H1 (cell line): ENCODE data around the gene PACS1. TPM values are rescaled to one million over a fixed set of nuclear protein-coding genes. Genes with fewer than 3 reads are reported as not detected.

Source experiments
- CTCF ChIA-PET: fragments of 300-600 bp; sonication (Branson Sonifier 250); formaldehyde crosslinking; loops from one replicate; lab custom pipeline; 2021; ENCODE audit not compliant: partially characterized antibody; lab: Charles Lee
- POLR2A ChIA-PET: fragments of 300-600 bp; sonication (Branson Sonifier 250); formaldehyde crosslinking; loops from one replicate; lab custom pipeline; 2021; ENCODE audit warnings: inconsistent platforms; ENCODE audit not compliant: partially characterized antibody; lab: Charles Lee
- DNase-seq, 2 experiments: peaks; one replicate each; pipeline versions ENCODE4 v3.0.0 to v3.0.0-alpha.2; 2010 to 2022; ENCODE audit warnings: low spot score in 2 of 2, low read depth in 1 of 2, mixed read lengths in 1 of 2
- FAIRE-seq: peaks from 2 replicates; lab custom pipeline; 2011; peaks lifted over from hg19 to GRCh38; lab: Jason Lieb, UNC
- H2AFZ ChIP-seq: 2 replicates; pipeline ENCODE4 v1.8.1; 2012; ENCODE audit warnings: low read length, inconsistent platforms
- H2AK5ac ChIP-seq: 2 replicates; pipeline ENCODE4 v1.6.1; 2013; ENCODE audit warnings: low read depth, low read length
- H2BK120ac ChIP-seq: replicated peaks from 2 replicates; pipeline ENCODE3; 2013; ENCODE audit warnings: low read depth, low read length, inconsistent platforms
- H2BK12ac ChIP-seq: 2 replicates; pipeline ENCODE4 v1.6.1; 2013; ENCODE audit warnings: low read depth, low read length
- H2BK15ac ChIP-seq: 2 replicates; pipeline ENCODE4 v1.6.1; 2013; ENCODE audit warnings: low read length
- H2BK20ac ChIP-seq: 2 replicates; pipeline ENCODE4 v1.6.1; 2013; ENCODE audit warnings: low read length
- H2BK5ac ChIP-seq: 2 replicates; pipeline ENCODE4 v1.6.1; 2013; ENCODE audit warnings: low read depth, low read length
- H3K14ac ChIP-seq: 2 replicates; pipeline ENCODE4 v1.6.1; 2013; ENCODE audit warnings: inconsistent platforms; ENCODE audit not compliant: insufficient read length
- H3K18ac ChIP-seq: 2 replicates; pipeline ENCODE4 v1.6.1; 2013; ENCODE audit warnings: low read length; ENCODE audit errors: extremely low read depth
- H3K23ac ChIP-seq: 2 replicates; pipeline ENCODE4 v1.6.1; 2013; ENCODE audit warnings: inconsistent platforms; ENCODE audit not compliant: insufficient read length
- H3K23me2 ChIP-seq: 2 replicates; pipeline ENCODE4 v1.6.1; 2013; ENCODE audit warnings: low read depth, low read length
- H3K27ac ChIP-seq: 2 replicates; pipeline ENCODE4 v1.6.1; 2011; ENCODE audit warnings: low read depth, low read length, inconsistent platforms
- H3K27me3 ChIP-seq, 4 experiments: replicated peaks in 1 of 4; 1 replicate in 1 of 4; 2 replicates in 3 of 4; pipeline versions ENCODE4 v1.6.1 to v1.8.1; 2011 to 2013; ENCODE audit warnings: low read length in 3 of 4, mild to moderate bottlenecking in 3 of 4, inconsistent platforms in 2 of 4, mixed read lengths in 2 of 4, moderate library complexity in 1 of 4; ENCODE audit not compliant: control insufficient read depth in 3 of 4, insufficient read depth in 3 of 4; ENCODE audit errors: extremely low read depth in 1 of 4
- H3K36me3 ChIP-seq, 4 experiments: 2 replicates each; pipeline versions ENCODE4 v1.6.1 to v1.8.1; 2011 to 2013; ENCODE audit warnings: mild to moderate bottlenecking in 4 of 4, low read length in 3 of 4, moderate library complexity in 2 of 4, control low read depth in 1 of 4, inconsistent platforms in 1 of 4; ENCODE audit not compliant: insufficient read depth in 4 of 4, control insufficient read depth in 2 of 4
- H3K4ac ChIP-seq: replicated peaks from 2 replicates; pipeline ENCODE3; 2013; ENCODE audit warnings: low read length, low read depth, mixed read lengths, inconsistent platforms; ENCODE audit not compliant: insufficient read length
- H3K4me1 ChIP-seq, 4 experiments: replicated peaks in 1 of 4; 1 replicate in 1 of 4; 2 replicates in 3 of 4; pipeline versions ENCODE4 v1.6.1 to v1.8.1; 2011 to 2013; ENCODE audit warnings: low read length in 3 of 4, inconsistent platforms in 2 of 4, mixed read lengths in 1 of 4; ENCODE audit not compliant: insufficient read depth in 4 of 4, control insufficient read depth in 3 of 4
- H3K4me2 ChIP-seq, 2 experiments: 2 replicates each; pipeline versions ENCODE4 v1.6.1 to v1.8.1; 2011 to 2013; ENCODE audit warnings: low read depth in 2 of 2, low read length in 2 of 2, control low read depth in 1 of 2, inconsistent platforms in 1 of 2, mild to moderate bottlenecking in 1 of 2; ENCODE audit not compliant: insufficient read depth in 1 of 2
- H3K4me3 ChIP-seq, 4 experiments: fragments of 200-600, 300-600 bp in 1 of 4; sonication (generic), shearing (Covaris generic), sonication (Bioruptor Twin) in 1 of 4; 2 replicates each; pipeline versions ENCODE4 v1.5.1 to v1.8.1; 2011 to 2016; ENCODE audit warnings: low read length in 4 of 4, low read depth in 3 of 4, control low read depth in 2 of 4, inconsistent platforms in 2 of 4, mild to moderate bottlenecking in 2 of 4, mixed read lengths in 1 of 4, moderate library complexity in 1 of 4; ENCODE audit not compliant: insufficient read depth in 2 of 4; ENCODE audit errors: extremely low read depth in 1 of 4
- H3K56ac ChIP-seq: replicated peaks from 2 replicates; pipeline ENCODE3; 2013; ENCODE audit warnings: low read depth, mild to moderate bottlenecking, mixed read lengths, low read length, inconsistent platforms; ENCODE audit not compliant: insufficient read length
- H3K79me1 ChIP-seq: 2 replicates; pipeline ENCODE4 v1.6.1; 2013; ENCODE audit warnings: low read depth, low read length, control low read depth
- H3K79me2 ChIP-seq, 2 experiments: 2 replicates each; pipeline versions ENCODE4 v1.6.1 to v1.8.1; 2012 to 2013; ENCODE audit warnings: low read length in 2 of 2, mild to moderate bottlenecking in 2 of 2, inconsistent platforms in 1 of 2; ENCODE audit not compliant: insufficient read depth in 2 of 2, control insufficient read depth in 1 of 2
- H3K9ac ChIP-seq, 4 experiments: replicated peaks in 1 of 4; 1 replicate in 1 of 4; 2 replicates in 3 of 4; pipeline versions ENCODE4 v1.6.1 to v1.8.1; 2011 to 2013; ENCODE audit warnings: low read depth in 3 of 4, low read length in 3 of 4, control low read depth in 2 of 4, mild to moderate bottlenecking in 2 of 4, moderate library complexity in 2 of 4, inconsistent platforms in 1 of 4; ENCODE audit errors: extremely low read depth in 1 of 4
- H3K9me3 ChIP-seq, 2 experiments: 2 replicates each; pipeline versions ENCODE4 v1.6.1 to v1.8.1; 2012 to 2013; ENCODE audit warnings: mild to moderate bottlenecking in 2 of 2, moderate library complexity in 2 of 2, control low read depth in 1 of 2, inconsistent platforms in 1 of 2, low read depth in 1 of 2, low read length in 1 of 2, mixed read lengths in 1 of 2; ENCODE audit not compliant: insufficient read depth in 2 of 2
- H4K20me1 ChIP-seq, 2 experiments: replicated peaks in 1 of 2; 2 replicates each; pipeline versions ENCODE3 to v1.8.1; 2011 to 2013; ENCODE audit warnings: inconsistent platforms in 2 of 2, low read length in 2 of 2, mild to moderate bottlenecking in 1 of 2; ENCODE audit not compliant: insufficient read depth in 2 of 2, control insufficient read depth in 1 of 2
- H4K5ac ChIP-seq: 2 replicates; pipeline ENCODE4 v1.6.1; 2013; ENCODE audit warnings: low read length, low read depth, mixed read lengths, inconsistent platforms; ENCODE audit not compliant: insufficient read length
- H4K8ac ChIP-seq: 2 replicates; pipeline ENCODE4 v1.8.0; 2013; ENCODE audit warnings: mild to moderate bottlenecking, moderate library complexity, low read length, inconsistent platforms; ENCODE audit not compliant: insufficient read depth; ENCODE audit errors: extremely low read depth
- H4K91ac ChIP-seq: replicated peaks from 2 replicates; pipeline ENCODE3; 2013; ENCODE audit warnings: low read length, mixed read lengths, inconsistent platforms; ENCODE audit not compliant: insufficient read length
- ASH2L ChIP-seq: fragments of 200-600, 300-600 bp; sonication (generic); IDR thresholded peaks from one replicate; pipeline ENCODE4 v1.7.1; 2017; ENCODE audit warnings: low read length
- BACH1 ChIP-seq: IDR thresholded peaks from 2 replicates; pipeline ENCODE4 v1.6.1; 2012; ENCODE audit warnings: low read length, improper control_type of control experiment
- EZH2 ChIP-seq: fragments of 200-600 bp; sonication (generic); IDR thresholded peaks from 2 replicates; pipeline ENCODE4 v1.7.1; 2012; ENCODE audit warnings: low read depth, mild to moderate bottlenecking, moderate library complexity, low read length, inconsistent platforms; ENCODE audit not compliant: severe bottlenecking
- KDM5A ChIP-seq: fragments of 200-600 bp; IDR thresholded peaks from 2 replicates; pipeline ENCODE4 v1.7.1; 2012; ENCODE audit warnings: mild to moderate bottlenecking, low read length, inconsistent platforms, mixed read lengths
- NANOG ChIP-seq: IDR thresholded peaks from 2 replicates; pipeline ENCODE4 v1.6.1; 2011; ENCODE audit warnings: low read length, low read depth, mild to moderate bottlenecking, inconsistent platforms; ENCODE audit not compliant: insufficient read depth, poor library complexity, severe bottlenecking
- RFX5 ChIP-seq: IDR thresholded peaks from 2 replicates; pipeline ENCODE4 v1.6.1; 2011; ENCODE audit warnings: low read depth, low read length, improper control_type of control experiment, borderline replicate concordance
- SIN3A ChIP-seq, 2 experiments: IDR thresholded peaks in 1 of 2; conservative IDR thresholded peaks in 1 of 2; 2 replicates each; pipeline ENCODE4 v1.6.1; 2011 to 2012; ENCODE audit warnings: low read length in 2 of 2, improper control_type of control experiment in 1 of 2, low read depth in 1 of 2, mild to moderate bottlenecking in 1 of 2
- SIX5 ChIP-seq: IDR thresholded peaks from 2 replicates; pipeline ENCODE4 v1.6.1; 2011; ENCODE audit warnings: mild to moderate bottlenecking, low read depth, low read length
- SUZ12 ChIP-seq: fragments of 200-600 bp; sonication (generic); IDR thresholded peaks from 2 replicates; pipeline ENCODE4 v1.6.1; 2012; ENCODE audit warnings: mild to moderate bottlenecking, inconsistent platforms, low read length, moderate library complexity, mixed read lengths
- WGBS, 2 experiments: shearing (Covaris generic) in 1 of 2; methylation state at CpG; one replicate each; pipeline versions ENCODE4 v1.1.6 to v1.1.7; 2013 to 2015; ENCODE audit warnings: low lambda C conversion rate in 2 of 2, mixed read lengths in 2 of 2, inconsistent platforms in 1 of 2, low coverage in 1 of 2, missing lambda C conversion rate in 1 of 2; ENCODE audit not compliant: insufficient replicate concordance in 2 of 2, insufficient coverage in 1 of 2, insufficient read length in 1 of 2; ENCODE audit errors: extremely low coverage in 1 of 2, missing lambda C conversion rate in 1 of 2; 5-methylcytosine and 5-hydroxymethylcytosine counted together
- polyA plus RNA-seq, 7 experiments: library from polyadenylated mRNA; depleted of rRNA in 3 of 7; stranded (reverse) in 5 of 7; unstranded in 2 of 7; fragments of >200 nt in 5 of 7; fragments of 200-250 nt in 2 of 7; gene quantifications; 1 replicate in 5 of 7; 2 replicates in 1 of 7; 4 replicates in 1 of 7; pipeline versions ENCODE4 v1.2.1 to v1.2.3, GENCODE V29; 2011 to 2013; ENCODE audit warnings: missing spikeins in 2 of 7, mixed read lengths in 2 of 7
- total RNA-seq: library from RNA; stranded (reverse); fragmentation: NEBNext Ultra II Directional; extraction: Animal tissue kit (Norgen Biotek cat#: 25700); gene quantifications from 2 replicates; pipeline ENCODE4 v1.2.1, GENCODE V29; 2021
- TF ChIP-seq, protein P1 (sequence below): IDR thresholded peaks from 2 replicates; pipeline ENCODE4 v1.6.1; 2011; ENCODE audit warnings: low read depth, mild to moderate bottlenecking, low read length; ENCODE audit not compliant: insufficient read depth
- TF ChIP-seq, protein P2 (sequence below): IDR thresholded peaks from 2 replicates; pipeline ENCODE4 v1.6.1; 2011; ENCODE audit warnings: low read length, improper control_type of control experiment

Gene PACS1
- total and polyA plus RNA-seq, 2 of the 8 experiments (the other 6 are each of a cell fraction or from before 2014, with no cell fraction given) = 11.5 to 36.0 TPM

DNA sequence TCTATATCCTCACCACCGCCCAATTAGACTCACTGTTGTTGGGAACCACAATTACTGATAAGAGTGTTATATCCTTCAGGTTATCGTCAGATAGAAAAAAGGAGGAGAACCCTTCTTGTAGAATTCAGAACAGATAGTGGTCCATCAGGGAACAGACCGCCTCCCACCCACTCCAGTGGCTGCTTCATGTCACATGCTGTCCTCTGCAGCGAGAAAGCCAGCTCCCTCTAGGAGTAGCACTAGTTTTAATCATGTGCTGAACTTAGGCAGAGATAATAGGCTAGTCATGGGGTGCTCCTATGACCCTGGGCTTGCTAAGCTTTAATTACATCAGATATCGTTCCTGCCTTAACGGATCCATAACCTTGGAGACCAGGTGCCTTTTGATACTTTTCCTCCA, 146.8 kb downstream of the PACS1 start:
- H4K8ac ChIP-seq = no peak overlapping the region
- no peak overlapping the region for H3K4me2 ChIP-seq
- H2AK5ac ChIP-seq = no peak overlapping the region
- POLR2A ChIA-PET = no interaction called here
- peaks cover 0 to 3% (median 0%) of the 10 kb centered on the region in 4 experiments; a peak in 3 of 8 replicates for H3K36me3 ChIP-seq
- FAIRE-seq = no peak
- DNase-seq = no peak
- H3K56ac ChIP-seq = no peak overlapping the region
- H4K20me1 ChIP-seq = peaks cover 0 to 1% of the 10 kb centered on the region in 2 experiments
- CTCF ChIA-PET = interaction anchor here (0.6 to 10.1 kb wide), 4 partner anchors 11 to 83 kb away, joined by 3 to 123 read pairs (median 4); no protein-coding TSS in a partner anchor
- no peak overlapping the region for H3K14ac ChIP-seq
- H3K27ac ChIP-seq = no peak overlapping the region
- H3K18ac ChIP-seq = no peak overlapping the region
- H3K4me1 ChIP-seq = no peaks in the 10 kb centered on the region
- H3K23me2 ChIP-seq = no peaks in the 10 kb centered on the region
- H2BK5ac ChIP-seq = no peak overlapping the region
- no peaks in the 10 kb centered on the region for H3K79me1 ChIP-seq
- H3K79me2 ChIP-seq = no peaks in the 10 kb centered on the region
- H2BK120ac ChIP-seq = no peak overlapping the region
- no peak overlapping the region for H2BK20ac ChIP-seq
- H2AFZ ChIP-seq = no peak overlapping the region
- no peak overlapping the region for H3K23ac ChIP-seq
- H4K5ac ChIP-seq = no peak overlapping the region
- no peak overlapping the region for H3K9ac ChIP-seq
- no peak overlapping the region for H2BK15ac ChIP-seq
- no peak overlapping the region for H3K4ac ChIP-seq
- H2BK12ac ChIP-seq = no peak overlapping the region
- no peaks in the 10 kb centered on the region for H3K9me3 ChIP-seq
- H3K4me3 ChIP-seq = no peak overlapping the region
- H3K27me3 ChIP-seq = no peaks in the 10 kb centered on the region
- no peak overlapping the region for H4K91ac ChIP-seq
- 91% methylated on average over 6 of the region's 6 CpGs; no CpG with 5 or more reads in 1 of the 2 experiments for WGBS, 2 experiments
- TF ChIP-seq RFX5 (no peak), NANOG (no peak), KDM5A (no peak), BACH1 (no peak), SIX5 (no peak), SUZ12 (no peak), ASH2L (no peak), EZH2 (no peak), SIN3A (conservative IDR thresholded peaks at IDR 0.05 in 1 of 2, IDR thresholded peaks at IDR 0.05 in 1 of 2; ENCODE audit: low read depth in 1 of 2, low read length in 2 of 2) (no peak)
- TF ChIP-seq, protein P1, sequence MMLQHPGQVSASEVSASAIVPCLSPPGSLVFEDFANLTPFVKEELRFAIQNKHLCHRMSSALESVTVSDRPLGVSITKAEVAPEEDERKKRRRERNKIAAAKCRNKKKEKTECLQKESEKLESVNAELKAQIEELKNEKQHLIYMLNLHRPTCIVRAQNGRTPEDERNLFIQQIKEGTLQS = no peak
- TF ChIP-seq, protein P2, sequence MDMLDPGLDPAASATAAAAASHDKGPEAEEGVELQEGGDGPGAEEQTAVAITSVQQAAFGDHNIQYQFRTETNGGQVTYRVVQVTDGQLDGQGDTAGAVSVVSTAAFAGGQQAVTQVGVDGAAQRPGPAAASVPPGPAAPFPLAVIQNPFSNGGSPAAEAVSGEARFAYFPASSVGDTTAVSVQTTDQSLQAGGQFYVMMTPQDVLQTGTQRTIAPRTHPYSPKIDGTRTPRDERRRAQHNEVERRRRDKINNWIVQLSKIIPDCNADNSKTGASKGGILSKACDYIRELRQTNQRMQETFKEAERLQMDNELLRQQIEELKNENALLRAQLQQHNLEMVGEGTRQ = no peak
